GM23248 (cell line): ENCODE results near the gene MTFP1.

Experiments used
- EZH2 ChIP-seq: fragments of 200-600 bp; sonication (generic); IDR thresholded peaks from 2 replicates; pipeline ENCODE4 v1.6.1; 2018; ENCODE audit warnings: antibody characterized with exemption, mild to moderate bottlenecking; ENCODE audit not compliant: insufficient read depth, poor library complexity, severe bottlenecking
- EZH2phosphoT487 ChIP-seq: fragments of 200-600 bp; sonication (generic); IDR thresholded peaks from 2 replicates; pipeline ENCODE4 v1.6.1; 2018; ENCODE audit warnings: antibody characterized with exemption, moderate library complexity, mild to moderate bottlenecking, low read depth; ENCODE audit not compliant: insufficient read depth

DNA sequence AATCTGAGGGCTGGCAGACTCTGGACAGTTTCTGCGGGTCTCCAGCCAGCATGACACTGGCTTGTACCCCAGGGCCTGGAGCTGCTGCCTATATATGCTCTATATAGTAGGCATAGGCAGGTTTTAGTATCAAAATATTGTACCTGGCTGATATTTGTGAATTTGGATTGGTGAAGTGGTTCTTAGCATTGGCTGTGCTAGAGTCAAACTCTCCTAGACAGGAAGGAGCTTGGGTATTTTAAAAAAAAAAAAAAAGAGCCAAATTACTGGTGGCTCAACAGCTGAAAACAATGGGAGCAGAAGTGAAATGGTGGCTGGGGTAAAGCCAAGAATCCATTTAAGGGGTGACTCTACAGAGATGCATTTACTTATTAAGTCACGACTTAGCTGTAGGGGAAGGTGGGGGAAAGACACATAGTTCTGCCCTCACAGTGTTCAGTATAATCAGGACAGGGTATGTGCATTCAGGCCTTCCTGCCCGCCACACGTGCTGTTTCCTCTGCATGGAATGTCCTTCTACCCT, 11.0 kb upstream of the MTFP1 start:
- no peak for TF ChIP-seq EZH2
- no peak for TF ChIP-seq EZH2phosphoT487
